NCI-H146 treated with DMSO at 0.1 percent for 48 hours (cell line): ENCODE results near the gene DOCK1.
A peak's percentile ranks its signal among the peaks of the same experiment; 100 is the strongest.

Source experiments
- DNase-seq: peaks from one replicate; lab custom pipeline; 2025; ENCODE audit not compliant: unreplicated experiment; lab: John Stamatoyannopoulos, UW

The DOCK1 gene

GRCh38 chr10:127410030-127410429 lies 504.8 kb downstream of the DOCK1 start:
- no peak for DNase-seq

DNA sequence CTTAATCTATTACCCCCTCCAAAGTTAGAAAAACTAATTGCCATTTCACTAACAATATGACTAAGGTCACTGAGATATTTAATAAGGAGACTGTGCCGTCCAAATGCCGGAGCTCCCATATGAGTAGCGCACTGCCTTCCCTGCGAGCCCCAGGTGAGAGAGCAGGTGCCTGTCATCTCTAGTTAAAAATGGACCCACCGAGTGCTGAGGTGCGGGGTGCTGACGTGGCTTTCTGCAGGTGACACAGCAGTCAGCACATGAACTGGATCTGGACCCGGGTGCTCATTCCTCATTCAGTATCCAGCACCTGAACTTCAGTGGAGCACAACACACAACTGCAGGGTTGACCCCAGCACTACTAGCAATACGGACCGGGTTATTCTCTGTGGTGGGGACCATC lies 505.8 kb downstream of the DOCK1 start:
- no peak for DNase-seq

DNA sequence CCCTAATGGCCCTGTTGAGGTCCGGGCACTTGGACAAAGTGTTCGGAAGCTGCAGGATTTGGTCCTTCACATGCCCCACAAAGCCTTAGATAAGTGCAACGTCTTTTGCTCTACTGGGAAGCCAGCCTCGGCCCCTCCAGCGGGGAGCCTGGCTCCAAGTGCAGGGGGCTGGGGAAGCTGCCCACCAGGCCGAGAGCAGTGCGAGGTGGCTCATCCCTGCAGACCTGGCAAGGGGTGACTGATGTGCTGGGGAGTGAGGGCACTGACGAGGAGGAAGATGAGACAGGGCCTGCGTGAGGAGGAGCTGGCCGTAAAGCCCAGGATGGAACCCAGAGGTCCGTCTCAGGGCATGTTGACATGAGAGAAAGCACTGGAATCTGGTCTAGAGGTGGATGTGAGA lies 508.1 kb downstream of the DOCK1 start:
- no peak for DNase-seq

GRCh38 chr10:127414024-127414423 lies 508.8 kb downstream of the DOCK1 start:
- DNase-seq = no peak

GRCh38 chr10:127415116-127415515 lies 509.9 kb downstream of the DOCK1 start:
- DNase-seq = no peak

- peak; percentile 12 for DNase-seq
These were observed 510.8 kb downstream of the DOCK1 start for GRCh38 chr10:127415901-127416581.

GRCh38 chr10:127417031-127417430 lies 511.8 kb downstream of the DOCK1 start:
- no peak for DNase-seq

DNA sequence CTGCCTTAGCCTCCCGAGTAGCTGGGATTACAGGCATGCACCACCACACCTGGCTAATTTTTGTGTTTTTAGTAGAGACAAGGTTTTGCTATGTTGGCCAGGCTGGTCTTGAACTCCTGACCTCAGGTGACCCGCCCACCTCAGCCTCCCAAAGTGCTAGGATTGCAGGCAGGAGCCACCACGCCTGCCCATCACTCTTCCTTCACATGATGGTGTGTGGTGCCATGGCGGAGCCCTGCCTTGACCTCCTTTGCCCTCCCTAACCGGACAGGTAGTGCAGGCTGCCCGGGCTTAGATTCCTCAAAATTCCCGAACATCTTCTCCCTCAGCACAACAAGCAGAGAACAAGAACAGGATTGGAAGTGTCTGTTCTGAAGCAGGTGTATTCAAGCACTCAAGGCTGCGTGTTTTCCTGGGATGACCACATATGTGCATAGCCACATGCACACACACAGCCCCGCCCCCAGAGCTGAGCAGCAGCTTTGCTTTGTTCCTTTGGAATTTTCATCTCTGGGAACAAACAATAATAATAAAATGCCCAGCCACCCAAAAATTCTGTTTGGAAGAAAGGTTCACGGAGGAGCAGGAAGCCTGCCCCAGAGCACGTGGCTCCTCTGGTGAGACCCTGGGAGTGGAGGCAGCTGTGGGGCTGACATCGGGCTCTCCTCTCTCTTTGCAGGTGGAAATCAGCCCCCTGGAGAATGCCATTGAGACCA lies 512.6 kb downstream of the DOCK1 start:
- no peak for DNase-seq

DNA sequence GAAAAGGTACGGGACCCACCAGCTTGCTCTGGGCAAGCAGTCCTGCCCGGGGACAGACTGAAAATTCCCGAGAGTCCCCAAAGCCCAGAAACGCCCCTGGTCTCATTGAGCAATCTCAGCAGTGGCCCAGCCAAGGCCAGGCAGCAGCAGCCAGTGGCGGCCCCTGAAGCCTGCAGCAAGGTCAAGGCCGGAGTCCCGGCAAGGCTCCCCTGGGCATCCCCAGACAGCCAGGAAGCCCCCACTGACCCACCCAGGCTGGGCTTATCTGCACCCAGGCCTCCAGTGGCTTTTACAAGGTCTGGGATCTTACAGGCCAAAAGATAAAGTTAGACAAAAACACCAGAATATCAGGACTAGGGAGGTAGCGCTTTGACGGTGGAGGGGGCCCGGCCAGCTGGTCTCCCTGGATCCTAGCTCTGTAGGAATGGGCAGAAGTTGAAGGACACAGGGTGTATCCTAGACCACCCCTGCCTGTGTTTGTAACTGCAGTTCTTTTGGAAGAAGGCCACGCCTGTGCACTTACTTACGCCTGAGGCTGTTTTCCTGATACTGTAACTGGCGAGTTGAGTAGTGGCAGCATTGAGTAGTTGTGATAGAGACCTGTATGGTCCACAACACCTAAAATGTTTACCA lies 513.4 kb downstream of the DOCK1 start:
- no peak for DNase-seq

GRCh38 chr10:127420138-127420684 lies 515.0 kb downstream of the DOCK1 start:
- DNase-seq = no peak

GRCh38 chr10:127423218-127423915 lies 518.1 kb downstream of the DOCK1 start:
- no peak for DNase-seq

DNA sequence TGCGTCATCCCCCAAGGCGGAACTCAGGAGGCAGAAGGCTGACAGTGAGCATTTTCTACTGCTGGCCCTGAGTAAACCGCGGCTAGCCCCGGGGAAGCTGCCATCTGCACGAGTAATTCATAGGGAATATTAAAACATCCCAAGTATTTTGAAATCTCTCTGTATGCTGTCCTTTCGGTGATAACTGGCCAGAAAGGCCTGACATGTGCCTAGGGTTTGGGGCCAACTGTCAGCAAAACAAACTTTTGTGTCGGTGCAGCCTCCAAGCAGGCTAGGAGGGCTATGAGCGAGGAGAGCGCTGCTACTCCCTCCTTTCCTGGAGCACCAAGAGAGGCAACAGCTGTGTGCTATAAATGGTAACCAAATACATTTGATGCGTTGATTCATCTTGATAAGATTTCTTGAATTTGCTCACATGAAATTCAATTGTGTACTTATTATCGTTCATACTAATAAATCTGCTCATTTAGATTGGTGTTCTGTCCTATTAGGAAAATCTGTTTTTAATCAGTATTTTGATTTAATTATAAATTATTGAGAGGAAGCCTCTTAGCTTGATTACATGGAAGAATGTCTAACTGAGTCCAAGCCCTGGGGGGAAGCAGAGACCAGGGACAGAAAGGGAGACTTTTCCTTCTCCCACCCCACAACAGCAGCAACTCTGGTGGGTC lies 519.5 kb downstream of the DOCK1 start:
- no peak for DNase-seq

DNA sequence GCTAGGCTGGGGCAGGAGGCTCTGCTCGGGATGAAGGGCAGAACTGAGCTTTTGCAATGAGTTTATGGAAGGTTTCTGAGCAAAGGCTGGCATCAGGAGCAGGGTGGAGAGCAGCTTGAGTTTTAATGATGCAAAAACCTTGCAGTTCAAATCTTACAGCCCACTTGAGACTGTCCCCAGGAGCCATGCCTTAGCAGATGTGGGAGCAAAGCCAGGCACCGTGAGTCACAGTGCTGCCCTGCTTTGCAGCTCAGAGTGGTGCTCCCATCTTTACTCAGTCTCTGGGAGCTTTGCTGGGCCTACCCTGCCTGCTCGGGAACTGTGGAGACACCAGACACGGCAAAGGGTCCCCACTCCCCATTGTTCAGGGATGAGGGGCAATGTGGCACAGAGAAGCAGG lies 521.5 kb downstream of the DOCK1 start:
- no peak for DNase-seq

DNA sequence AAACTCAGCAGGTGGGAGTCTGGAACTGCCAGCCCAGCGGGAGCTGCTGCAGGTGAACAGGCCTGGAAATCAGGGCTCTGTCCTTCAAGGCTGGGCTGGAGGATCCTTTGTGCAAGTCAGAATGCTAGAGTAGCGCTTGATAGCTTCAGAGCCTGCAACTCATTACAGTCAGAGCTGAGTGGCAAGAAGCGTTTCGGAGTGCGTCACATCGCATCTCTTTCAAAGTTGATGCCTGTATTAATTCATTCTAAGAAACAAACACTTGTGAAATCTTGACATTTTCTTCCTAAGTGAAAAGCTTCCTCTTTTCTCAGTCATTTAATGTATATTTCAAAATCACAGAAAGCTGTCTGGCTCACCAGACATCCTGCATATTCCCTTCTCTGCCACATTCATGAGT lies 522.7 kb downstream of the DOCK1 start:
- DNase-seq = no peak

DNA sequence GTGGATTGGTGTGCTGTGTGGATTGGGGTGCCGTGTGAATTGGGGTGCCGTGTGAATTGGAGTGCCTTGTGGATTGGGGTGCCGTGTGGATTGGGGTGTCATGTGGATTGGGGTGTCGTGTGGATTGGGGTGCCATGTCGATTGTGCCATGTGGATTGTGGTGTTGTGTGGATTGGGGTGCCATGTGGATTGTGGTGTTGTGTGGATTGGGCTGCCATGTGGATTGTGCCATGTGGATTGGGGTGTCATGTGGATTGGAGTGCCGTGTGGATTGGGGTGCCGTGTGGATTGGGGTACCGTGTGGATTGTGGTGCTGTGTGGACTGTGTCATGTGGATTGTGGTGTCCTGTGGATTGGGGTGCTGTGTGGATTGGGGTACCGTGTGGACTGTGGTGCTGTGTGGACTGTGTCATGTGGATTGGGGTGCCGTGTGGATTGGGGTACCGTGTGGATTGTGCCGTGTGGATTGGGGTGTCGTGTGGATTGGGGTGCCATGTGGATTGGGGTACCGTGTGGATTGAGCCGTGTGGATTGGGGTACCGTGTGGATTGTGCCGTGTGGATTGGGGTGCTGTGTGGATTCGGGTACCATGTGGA lies 523.3 kb downstream of the DOCK1 start:
- DNase-seq = no peak

DNA sequence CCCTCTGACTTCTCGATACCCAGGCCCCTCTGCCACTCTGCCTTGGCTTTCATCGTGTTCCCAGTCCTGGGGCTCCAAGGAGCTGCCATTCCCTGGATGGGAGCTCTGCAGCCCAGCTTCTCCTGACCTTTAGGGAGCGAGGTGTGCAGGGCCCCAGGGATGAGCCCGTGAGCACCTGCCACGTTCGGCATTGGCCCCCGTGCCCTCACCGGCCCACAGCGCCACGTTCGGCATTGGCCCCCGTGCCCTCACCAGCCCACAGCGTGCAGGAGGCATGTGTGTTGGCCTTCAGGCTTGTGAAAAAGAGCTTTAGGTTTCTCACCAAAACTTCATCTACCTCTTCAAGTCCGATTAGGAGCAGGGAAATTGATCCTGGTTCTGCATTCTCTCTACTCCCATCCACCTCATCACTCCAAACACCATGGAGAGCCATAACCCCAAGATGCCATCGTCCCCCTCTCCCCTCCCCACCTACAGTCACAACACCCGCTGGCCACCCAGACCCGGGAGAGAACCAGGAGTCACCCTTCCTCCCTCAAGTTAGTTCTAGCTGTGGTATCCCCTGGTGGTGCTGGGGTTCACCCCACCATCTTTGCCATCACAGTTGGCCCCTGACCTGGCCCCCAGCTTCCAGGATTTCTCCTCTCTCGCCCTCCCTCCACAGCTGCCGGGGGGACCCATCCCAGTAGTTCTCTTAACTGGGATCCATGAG lies 524.5 kb downstream of the DOCK1 start:
- no peak for DNase-seq

DNA sequence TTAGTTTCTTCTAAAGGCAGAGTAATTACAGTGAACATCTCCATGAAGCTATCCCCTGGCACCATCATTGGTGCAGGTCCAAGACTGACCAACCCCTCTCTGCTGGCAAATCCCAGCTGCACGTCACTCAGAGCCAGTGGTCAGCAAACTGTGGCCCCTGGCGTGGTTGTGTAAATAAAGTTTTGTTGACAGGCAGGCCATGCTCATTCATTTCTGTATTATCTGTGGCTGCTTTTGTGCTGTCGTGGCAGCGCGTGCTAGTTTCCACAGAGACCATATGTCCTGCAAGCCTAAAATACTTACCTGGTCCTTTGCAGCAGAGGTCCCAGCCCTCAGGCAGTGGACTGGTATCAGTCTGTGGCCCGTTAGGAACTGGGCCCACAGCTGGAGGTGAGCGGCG lies 526.3 kb downstream of the DOCK1 start:
- no peak for DNase-seq

DNA sequence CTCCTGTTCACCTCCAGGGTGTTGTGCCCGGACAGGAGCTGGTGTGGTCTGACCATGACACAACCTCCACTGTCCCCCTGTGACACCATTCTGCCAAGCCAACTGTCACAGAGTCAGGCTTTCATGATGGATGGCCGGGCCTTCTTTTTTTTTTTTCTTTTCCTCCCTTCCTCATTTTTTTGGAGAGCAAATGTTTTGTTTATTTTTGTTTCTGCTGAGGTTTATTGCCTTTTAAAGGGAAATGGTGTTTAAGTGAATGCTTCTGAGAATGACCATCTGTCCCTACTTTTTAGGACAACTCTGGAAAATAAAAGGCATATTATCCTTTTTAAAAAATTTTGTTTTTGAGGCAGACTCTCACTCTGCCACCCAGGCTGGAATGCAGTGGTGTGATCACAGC lies 528.8 kb downstream of the DOCK1 start:
- DNase-seq = no peak

DNA sequence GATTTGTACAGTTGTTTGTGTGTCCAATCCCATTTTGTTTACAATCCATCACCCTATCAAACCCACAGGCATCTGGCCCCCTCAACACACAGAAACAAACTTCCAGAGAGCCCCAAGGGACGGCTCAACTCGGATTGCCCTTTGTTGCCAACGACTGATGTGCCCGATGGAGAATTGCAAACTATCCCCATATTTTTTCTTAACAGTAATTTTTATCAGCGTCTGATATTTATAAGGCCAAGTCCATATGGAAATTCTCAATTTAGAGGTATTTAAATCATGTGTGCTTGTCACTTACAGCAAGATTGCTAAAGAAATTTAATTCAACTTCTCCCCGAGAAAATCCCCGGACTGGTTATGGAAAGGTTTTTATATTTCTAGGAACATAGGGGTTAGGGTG lies 530.0 kb downstream of the DOCK1 start:
- no peak for DNase-seq

DNA sequence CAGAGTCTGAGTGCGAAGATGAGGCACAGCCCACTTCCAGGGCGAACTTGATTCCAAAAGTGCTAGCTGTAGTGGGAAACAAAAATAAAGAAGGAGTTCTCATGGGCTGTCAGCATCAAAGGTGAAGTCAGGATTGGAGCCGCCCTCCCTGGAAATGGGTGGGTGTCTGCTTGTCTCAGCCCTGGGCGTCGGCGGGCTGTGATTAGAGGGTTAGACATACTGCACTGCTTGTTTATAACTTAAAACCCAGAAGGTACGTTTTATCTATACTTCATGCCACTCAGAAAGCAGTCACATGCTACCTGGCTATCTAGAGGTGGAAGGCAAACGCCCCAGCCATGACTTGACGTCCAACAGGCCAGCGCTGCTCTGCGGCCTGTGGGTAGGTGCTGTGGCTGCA lies 535.1 kb downstream of the DOCK1 start:
- no peak for DNase-seq
